ENCODE results near the gene TRIM67. TPM values are rescaled to one million over a fixed set of nuclear protein-coding genes. Genes with fewer than 3 reads are reported as not detected.

TRIM67 gene
- total and polyA plus RNA-seq, 2 of the 4 experiments (the other 2 are of a cell fraction): not detected

DNA sequence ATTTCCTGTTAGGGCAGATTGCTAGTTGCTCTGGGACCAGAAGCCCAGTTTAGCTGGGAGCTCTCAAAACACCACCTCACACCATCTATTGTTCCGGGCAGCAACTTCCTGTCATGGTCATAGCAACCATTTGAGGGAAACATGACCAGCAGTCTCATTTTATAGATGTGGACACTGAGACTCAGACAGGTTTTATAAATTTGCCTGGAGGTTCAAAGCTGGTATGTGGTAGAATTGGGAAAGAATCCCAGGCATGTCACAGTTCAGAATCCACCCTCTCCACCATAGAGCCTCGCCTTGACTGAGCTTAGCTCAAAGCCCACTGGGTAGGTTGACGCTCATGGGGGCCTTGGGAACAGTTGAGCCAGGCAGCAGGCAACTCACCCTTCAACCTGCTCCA, 14.0 kb upstream of the TRIM67 start:
- no CpG with 5 or more reads among the region's 3 CpGs for WGBS, 2 experiments (ENCODE audit: extremely low coverage in 2 of 2, insufficient read length in 1 of 2)

More for the DNA sequence above, 14.0 kb upstream of the TRIM67 start:
- TF ChIP-seq MAZ (IDR thresholded peaks at IDR 0.05; ENCODE audit: borderline replicate concordance, low read depth, low read length): no peak
- no peak for TF ChIP-seq USF2 (IDR thresholded peaks at IDR 0.05; ENCODE audit: low read depth, low read length)
- TF ChIP-seq SMC3 (IDR thresholded peaks at IDR 0.05; ENCODE audit: low read depth, low read length): no peak
- no peak for TF ChIP-seq CHD1 (IDR thresholded peaks at IDR 0.05; ENCODE audit: low read depth, low read length)
- TF ChIP-seq NFE2L2 (IDR thresholded peaks at IDR 0.05; ENCODE audit: low read depth, low read length): no peak
- TF ChIP-seq, protein P1, sequence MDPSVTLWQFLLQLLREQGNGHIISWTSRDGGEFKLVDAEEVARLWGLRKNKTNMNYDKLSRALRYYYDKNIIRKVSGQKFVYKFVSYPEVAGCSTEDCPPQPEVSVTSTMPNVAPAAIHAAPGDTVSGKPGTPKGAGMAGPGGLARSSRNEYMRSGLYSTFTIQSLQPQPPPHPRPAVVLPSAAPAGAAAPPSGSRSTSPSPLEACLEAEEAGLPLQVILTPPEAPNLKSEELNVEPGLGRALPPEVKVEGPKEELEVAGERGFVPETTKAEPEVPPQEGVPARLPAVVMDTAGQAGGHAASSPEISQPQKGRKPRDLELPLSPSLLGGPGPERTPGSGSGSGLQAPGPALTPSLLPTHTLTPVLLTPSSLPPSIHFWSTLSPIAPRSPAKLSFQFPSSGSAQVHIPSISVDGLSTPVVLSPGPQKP (IDR thresholded peaks at IDR 0.05; ENCODE audit: borderline replicate concordance, low read depth, low read length): no peak
- no peak for TF ChIP-seq RAD21 (IDR thresholded peaks at IDR 0.05; ENCODE audit: low read length)
- no peak for TF ChIP-seq RCOR1 (IDR thresholded peaks at IDR 0.05; ENCODE audit: insufficient replicate concordance, low read length)
- no peak for TF ChIP-seq MAFK (IDR thresholded peaks at IDR 0.05; ENCODE audit: low read depth, low read length)
- TF ChIP-seq CTCF (conservative IDR thresholded peaks at IDR 0.05; ENCODE audit: low read depth, low read length): no peak
- TF ChIP-seq CEBPB (IDR thresholded peaks at IDR 0.05; ENCODE audit: low read depth, low read length): no peak
- TF ChIP-seq POLR2A (IDR thresholded peaks at IDR 0.05; ENCODE audit: low read depth, low read length): no peak
- TF ChIP-seq BHLHE40 (IDR thresholded peaks at IDR 0.05; ENCODE audit: low read depth, low read length): no peak
- Histone ChIP-seq H3K14ac (replicated peaks; ENCODE audit: low read depth, low read length) (no peak overlapping the region), H3K4me1 (ENCODE audit: control insufficient read depth, insufficient read depth, low read length) (no peaks in the 10 kb centered on the region), H4K20me1 (ENCODE audit: insufficient read depth, low read length) (no peaks in the 10 kb centered on the region), H3K36me3 (ENCODE audit: control insufficient read depth, insufficient read depth, low read length) (no peaks in the 10 kb centered on the region), H3K27me3 (ENCODE audit: control insufficient read depth, insufficient read depth, low read length) (peaks cover 2% of the 10 kb centered on the region), H2BK20ac (ENCODE audit: low read depth, low read length) (no peak overlapping the region), H3K9me3 (ENCODE audit: control insufficient read depth, insufficient read depth, low read length) (0 out of 2 replicates have a peak, but pooled peaks cover 3% of the 10 kb centered on the region), H3K4me2 (ENCODE audit: low read depth, low read length) (no peak overlapping the region), H3K9me1 (ENCODE audit: insufficient read depth, low read length) (no peaks in the 10 kb centered on the region), H2BK15ac (ENCODE audit: low read depth, low read length) (no peak overlapping the region), H2AK5ac (ENCODE audit: low read depth, low read length) (no peak overlapping the region), H2BK120ac (ENCODE audit: low read depth, low read length) (no peak overlapping the region), H3K4me3 (ENCODE audit: insufficient read depth, low read depth, low read length) (no peak overlapping the region), H2BK5ac (ENCODE audit: low read depth, low read length, poor library complexity, severe bottlenecking) (no peak overlapping the region), H2AFZ (replicated peaks; ENCODE audit: low read length, poor library complexity) (no peak overlapping the region), H2AK9ac (replicated peaks; ENCODE audit: low read depth, low read length, poor library complexity) (no peak overlapping the region), H3K79me1 (ENCODE audit: low read depth in 1 of 2, low read length in 2 of 2) (no peaks in the 10 kb centered on the region), H4K8ac (ENCODE audit: low read depth in 2 of 2, low read length in 2 of 2) (no peak overlapping the region), H3K23ac (ENCODE audit: low read depth, low read length) (no peak overlapping the region), H3K56ac (ENCODE audit: extremely low read depth, insufficient read depth, low read length) (no peak overlapping the region), H4K91ac (ENCODE audit: insufficient read depth, low read depth, low read length) (no peak overlapping the region), H3K18ac (ENCODE audit: low read depth, low read length) (no peak overlapping the region), H3K9ac (ENCODE audit: low read depth, low read length) (no peak overlapping the region), H3K27ac (ENCODE audit: insufficient read depth, low read length) (no peak overlapping the region), H3K4ac (ENCODE audit: low read depth, low read length) (no peak overlapping the region), H4K5ac (ENCODE audit: low read depth, low read length) (no peak overlapping the region)
- ChIA-PET CTCF (no interaction called here), POLR2A (ENCODE audit: unreplicated experiment) (no interaction called here)
- DNase-seq (no peak), ATAC-seq (ENCODE audit: low read depth) (no peak)
- BruUV-seq (replicated peaks): no TSS peak
- dilution Hi-C loops (cut with HindIII; ENCODE audit: low sequenced_read_pairs, unreplicated experiment) (no loop called here), intact Hi-C loops (cut with micrococcal nuclease) (no loop called here), in situ Hi-C loops (cut with MboI; ENCODE audit: low sequenced_read_pairs) (no loop called here)

All from IMR-90 (cell line).